HL-60/S4 treated with retinoic acid at 250 ng/mL for 4 days and 3 days (cell line): Measurements from ENCODE around the gene AFM.

Source experiments
- in situ Hi-C: fragments of 300-500 bp; cut with MboI; formaldehyde crosslinking; loops from 2 replicates; pipeline ENCODE4 v1.7.0; 2022; ENCODE audit warnings: low sequenced_read_pairs

The AFM gene

GRCh38 chr4:73481358-73481757 is at the start of gene AFM:
Gene AFM (plus strand): TSS chr4:73481745. CDS start chr4:73481776, 31 bp downstream.
- in situ Hi-C loops, result no loop called here

- in situ Hi-C loops, result no loop called here
Observed at GRCh38 chr4:73431813-73432168, 49.8 kb upstream of the AFM start.

GRCh38 chr4:73432169-73433000 is 49.2 kb upstream of the AFM start:
- in situ Hi-C loops, result no loop called here

DNA sequence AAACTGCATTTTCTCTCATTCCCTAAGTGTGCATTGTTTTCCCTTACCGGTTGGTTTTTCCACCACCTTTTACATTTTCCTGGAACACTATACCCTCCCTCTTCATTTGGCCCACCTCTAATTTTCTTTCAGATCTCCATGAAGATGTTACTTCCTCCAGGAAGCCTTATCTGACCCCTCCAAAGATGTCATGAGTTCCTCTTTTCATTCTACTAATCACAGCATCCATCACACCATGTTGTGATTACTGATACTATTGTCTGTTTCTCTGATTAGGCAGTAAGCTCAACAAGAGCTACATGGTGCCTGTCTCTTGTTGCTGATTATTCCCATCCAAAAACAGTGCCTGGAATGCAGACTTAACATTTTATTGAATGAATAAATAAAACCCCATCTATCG is 48.4 kb upstream of the AFM start:
- in situ Hi-C loops, result no loop called here

GRCh38 chr4:73434311-73434710 is 47.2 kb upstream of the AFM start:
- in situ Hi-C loops, result no loop called here

DNA sequence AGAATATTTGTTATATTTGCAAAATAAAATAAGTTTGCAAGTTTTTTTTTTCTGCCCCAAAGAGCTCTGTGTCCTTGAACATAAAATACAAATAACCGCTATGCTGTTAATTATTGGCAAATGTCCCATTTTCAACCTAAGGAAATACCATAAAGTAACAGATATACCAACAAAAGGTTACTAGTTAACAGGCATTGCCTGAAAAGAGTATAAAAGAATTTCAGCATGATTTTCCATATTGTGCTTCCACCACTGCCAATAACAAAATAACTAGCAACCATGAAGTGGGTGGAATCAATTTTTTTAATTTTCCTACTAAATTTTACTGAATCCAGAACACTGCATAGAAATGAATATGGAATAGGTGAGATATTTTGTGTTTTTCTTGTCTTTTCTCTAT is 45.6 kb upstream of the AFM start, which contains the start of gene AFP:
TSS of gene AFP (plus strand) at position 238 of the 400 bp plus-strand sequence. CDS start at position 280, 42 bp downstream.
- in situ Hi-C loops, result no loop called here

- in situ Hi-C loops, result no loop called here
Observed at GRCh38 chr4:73436674-73437557, 44.6 kb upstream of the AFM start.

GRCh38 chr4:73437558-73437956 is 44.0 kb upstream of the AFM start:
- in situ Hi-C loops, result no loop called here

GRCh38 chr4:73438048-73438447 is 43.5 kb upstream of the AFM start:
- in situ Hi-C loops, result no loop called here

GRCh38 chr4:73438582-73439215 is 42.8 kb upstream of the AFM start:
- in situ Hi-C loops, result no loop called here

- in situ Hi-C loops, result no loop called here
Observed at GRCh38 chr4:73439445-73439844, 42.1 kb upstream of the AFM start.

DNA sequence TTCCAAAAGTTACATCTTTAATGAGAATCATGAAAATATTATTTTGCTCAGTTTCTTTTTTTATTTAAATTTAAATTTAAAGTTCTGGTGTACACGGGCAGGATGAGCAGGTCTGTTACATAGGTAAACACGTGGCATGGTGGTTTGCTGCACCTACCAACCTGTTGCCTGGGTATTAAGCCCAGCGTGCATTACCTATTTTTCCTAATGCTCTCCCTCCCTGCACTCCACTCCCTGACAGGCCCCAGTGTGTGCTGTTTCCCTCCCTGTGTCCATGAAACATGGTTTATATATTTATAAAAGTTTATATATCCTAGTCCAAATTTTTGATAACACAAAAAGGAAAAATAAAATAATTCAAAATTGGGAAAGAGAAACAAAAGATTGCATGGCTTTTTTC is 41.6 kb upstream of the AFM start:
- in situ Hi-C loops, result no loop called here

DNA sequence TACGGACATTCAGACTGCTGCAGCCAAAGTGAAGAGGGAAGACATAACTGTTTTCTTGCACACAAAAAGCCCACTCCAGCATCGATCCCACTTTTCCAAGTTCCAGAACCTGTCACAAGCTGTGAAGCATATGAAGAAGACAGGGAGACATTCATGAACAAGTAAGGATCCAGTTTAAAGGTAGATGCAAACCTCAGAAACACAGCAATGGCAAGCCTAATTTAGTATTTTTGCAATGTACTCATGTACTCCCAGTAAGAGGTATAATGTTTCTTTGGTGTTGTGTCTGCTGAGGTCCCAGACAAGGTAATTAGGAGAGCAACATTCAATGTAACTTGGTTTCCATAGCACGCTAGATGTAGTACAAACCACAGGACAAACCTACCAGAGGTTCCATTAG is 40.9 kb upstream of the AFM start:
- in situ Hi-C loops, result no loop called here

GRCh38 chr4:73442275-73442674 is 39.3 kb upstream of the AFM start:
- in situ Hi-C loops, result no loop called here

GRCh38 chr4:73443224-73443623 is 38.3 kb upstream of the AFM start:
- in situ Hi-C loops, result no loop called here

GRCh38 chr4:73445383-73446335 is 35.9 kb upstream of the AFM start:
- in situ Hi-C loops, result no loop called here

DNA sequence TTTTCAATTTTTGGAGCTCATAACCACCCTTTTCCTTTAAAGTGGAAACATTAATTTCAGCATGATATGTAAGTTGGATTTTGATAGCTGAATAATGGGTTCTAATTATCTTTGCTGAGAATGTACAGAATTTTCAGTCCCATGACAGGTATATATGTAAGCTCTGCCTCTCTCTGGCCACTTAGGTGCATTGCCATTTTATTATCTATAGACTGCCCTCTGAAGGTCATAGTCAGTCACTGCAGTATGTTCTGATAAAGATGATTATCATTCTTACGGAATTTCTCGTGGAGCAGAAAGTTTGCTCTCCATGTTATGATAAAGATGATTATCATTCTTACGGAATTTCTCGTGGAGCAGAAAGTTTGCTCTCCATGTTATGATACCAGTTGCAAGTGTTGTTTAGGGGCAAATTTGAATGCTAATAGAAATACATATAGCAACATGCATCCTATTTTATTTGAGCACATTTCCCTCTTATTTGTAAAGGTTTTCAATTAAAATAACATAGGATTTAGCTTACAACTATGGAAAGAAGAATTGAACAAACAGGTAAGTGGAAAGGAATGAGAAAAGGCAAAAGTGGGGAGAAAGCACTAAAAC is 35.1 kb upstream of the AFM start:
- in situ Hi-C loops, result no loop called here

- in situ Hi-C loops, result no loop called here
Observed at GRCh38 chr4:73447671-73448070, 33.9 kb upstream of the AFM start.

GRCh38 chr4:73448448-73449203 is 32.9 kb upstream of the AFM start:
- in situ Hi-C loops, result no loop called here
